Measurements from ENCODE around the gene CACNG1.
"Not testable (repeated sequence)": the region's sequence is repeated elsewhere in the genome, so short reads cannot be mapped to it uniquely, and the experiment has no call there.

Gene CACNG1

DNA sequence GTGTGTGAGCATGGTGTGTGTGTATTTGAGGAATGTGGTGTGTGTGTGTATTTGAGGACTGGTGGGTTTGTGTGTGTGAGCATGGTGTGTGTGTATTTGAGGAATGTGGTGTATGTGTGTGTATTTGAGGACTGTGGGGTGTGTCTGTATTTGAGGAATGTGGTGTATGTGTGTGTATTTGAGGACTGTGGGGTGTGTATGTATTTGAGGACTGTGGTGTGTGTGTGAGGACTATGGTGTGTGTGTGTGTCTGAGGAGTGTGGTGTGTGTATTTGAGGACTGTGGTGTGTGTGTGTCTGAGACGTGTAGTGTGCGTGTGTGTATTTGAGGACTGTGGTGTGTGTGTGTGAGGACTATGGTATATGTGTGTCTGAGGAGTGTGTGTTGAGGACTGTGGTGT lies 18.0 kb upstream of the CACNG1 start:
- no peak for DNase-seq

DNA sequence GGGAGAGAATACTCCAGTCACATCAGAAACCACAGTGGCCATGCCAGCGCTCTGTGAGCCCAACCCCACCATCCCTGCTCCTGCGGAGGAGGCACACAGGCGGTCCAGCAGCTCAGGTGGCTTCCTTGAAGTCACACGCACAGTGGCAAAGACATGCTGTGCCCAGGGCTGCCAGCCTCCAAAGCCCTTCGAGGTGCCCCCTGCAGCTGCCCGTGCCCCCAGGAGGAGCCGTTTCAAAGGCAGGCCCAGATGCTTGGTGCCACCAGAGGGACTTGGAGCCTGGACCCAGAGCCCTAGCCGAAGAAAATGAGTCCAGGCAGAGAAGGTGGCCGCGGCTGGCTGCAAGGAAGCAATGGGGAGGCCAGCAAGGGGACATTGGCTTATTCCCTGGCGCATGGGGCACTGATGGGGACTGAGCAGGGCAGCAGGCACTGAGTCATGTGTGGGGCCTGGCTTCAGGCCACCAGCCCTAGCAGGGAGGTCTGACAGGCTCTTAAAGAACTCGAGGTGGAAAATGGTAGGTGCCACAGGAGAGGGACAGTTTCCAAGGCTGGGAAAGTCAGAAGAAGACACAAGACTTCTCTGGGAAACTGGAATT lies 17.2 kb upstream of the CACNG1 start:
- DNase-seq = no peak

DNA sequence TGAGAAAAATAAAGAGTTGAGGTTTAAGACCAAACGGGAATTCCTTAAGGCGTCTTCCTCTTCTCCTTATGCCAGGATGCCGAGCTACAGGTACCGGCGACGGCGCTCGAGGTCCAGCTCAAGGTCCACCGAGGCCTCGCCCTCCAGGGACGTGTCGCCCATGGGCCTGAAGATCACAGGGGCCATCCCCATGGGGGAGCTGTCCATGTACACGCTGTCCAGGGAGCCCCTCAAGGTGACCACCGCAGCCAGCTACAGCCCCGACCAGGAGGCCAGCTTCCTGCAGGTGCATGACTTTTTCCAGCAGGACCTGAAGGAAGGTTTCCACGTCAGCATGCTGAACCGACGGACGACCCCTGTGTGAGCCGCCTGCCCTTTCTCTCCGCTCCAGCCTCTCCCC lies 13.7 kb upstream of the CACNG1 start:
- DNase-seq = no peak

DNA sequence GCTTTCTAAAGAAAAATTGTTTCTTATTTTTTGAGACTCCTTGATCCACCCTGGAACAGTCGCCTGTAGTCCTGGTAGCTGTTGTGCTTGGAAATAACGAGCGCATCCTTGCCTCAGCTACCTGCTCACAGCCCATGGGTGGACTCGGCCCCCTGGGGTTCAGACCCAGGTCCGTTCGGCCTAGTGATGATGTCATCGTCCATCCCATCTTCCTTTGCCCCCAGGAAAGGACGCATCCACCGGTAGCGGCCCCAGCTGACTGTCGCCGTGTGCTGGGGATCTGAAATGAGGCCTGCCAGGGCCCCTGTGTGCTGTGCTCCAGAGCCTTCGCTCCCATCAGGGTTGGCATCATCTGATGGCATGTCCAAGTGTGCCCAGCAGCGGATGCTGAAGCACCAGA lies 12.0 kb upstream of the CACNG1 start:
- no peak for DNase-seq

DNA sequence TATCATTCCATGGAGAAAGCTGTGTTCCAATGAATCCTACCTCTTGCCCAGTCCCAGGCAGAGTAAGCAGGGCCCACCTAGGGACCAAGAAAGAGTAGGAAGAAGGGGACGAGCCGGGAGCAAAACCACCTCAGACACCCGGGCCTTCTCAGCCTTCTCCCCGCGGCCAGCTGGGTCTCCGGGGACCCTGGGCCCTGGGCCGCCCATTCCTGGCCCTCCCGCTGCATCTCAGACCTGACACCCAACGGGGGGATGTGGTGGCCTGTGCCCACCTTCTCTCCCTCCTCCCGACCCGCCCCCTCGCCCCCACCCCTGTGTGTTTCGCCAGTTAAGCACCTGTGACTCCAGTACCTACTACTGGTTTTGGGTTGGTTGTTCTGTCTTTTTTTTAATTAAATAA lies 11.4 kb upstream of the CACNG1 start:
- DNase-seq = no peak

DNA sequence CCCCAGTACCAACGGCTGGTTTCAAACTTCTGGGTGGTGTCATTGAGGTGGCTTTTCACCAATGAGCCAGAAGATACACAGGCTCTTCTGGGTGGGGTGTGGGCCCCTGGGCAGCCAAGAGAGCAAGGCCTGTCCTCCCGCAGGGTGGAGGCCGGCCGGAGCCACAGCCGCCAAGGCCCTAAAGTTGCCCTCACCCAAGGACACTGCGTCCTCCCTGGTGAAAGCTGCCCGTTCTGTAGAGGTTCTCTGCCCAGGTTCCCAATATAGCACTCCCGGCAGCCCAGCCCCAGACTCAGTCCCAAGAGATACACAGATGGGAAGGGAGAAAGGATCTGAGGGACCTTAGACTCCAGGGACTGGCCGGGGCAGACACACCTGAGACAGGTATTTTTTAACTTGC lies 10.7 kb upstream of the CACNG1 start:
- DNase-seq = no peak

DNA sequence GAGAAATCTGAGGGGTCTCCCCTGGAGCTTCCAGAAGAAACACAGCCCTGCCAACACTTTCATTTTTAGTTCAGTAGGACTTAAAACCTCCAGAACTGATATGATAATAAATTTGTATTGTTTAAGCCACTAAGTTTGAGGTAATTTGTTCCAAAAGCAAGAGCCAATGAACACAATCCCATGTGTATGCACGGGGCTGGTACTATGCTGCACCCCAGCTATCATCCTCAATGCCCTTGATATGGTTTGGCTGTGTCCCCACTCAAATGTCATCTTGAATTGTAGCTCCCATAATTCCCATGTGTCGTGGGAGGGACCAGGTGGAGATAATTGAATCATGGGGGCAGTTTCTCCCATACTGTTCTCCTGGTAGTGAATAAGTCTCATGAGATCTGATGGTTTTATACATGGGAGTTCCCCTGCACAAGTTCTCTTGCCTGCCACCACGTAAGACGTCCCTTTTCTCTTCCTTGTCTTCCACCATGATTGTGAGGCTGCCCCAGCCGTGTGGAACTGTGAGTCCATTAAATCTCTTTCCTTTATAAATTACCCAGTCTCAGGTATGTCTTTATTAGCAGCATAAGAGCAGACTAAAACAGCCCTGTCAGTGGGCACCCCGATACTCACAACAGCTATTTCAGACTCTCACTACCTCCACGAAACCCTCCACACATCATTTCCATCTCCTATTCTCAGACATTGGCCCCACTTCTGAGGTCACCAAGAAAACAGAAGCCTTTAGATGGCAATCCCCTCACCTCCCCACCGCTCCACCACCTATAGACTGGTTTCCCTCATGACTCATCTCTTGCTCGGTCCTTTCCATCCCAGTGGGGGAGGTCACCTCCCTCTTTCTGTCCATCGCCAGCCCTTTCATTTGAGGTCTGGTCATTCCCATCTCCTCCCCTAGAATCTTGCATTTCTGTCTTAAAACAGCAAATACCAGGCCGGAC lies 8.9 kb upstream of the CACNG1 start:
- no peak for DNase-seq

DNA sequence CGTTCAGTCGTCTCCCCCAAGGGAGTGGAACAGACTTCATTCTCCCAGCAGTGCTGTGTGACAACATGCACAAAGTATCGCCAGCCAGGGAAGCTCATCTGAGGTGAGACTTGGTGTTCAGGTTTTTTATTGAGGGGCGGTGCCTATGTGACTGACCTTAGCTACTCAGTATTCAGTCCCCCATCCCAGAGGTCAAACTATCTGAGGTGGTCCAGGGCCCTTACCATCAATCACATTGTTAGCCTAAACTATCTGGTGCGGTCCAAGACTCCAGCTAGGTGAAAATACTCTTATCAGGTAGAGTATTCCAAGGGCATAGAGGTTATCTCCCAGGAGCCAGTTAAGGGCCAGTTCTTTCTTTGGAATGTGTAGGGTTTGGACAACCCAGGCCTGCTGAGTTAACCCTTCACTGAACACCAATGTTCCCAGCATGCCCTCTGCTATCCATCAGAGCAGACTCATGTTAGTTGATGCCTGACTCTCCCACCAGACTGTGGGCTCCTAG lies 5.4 kb upstream of the CACNG1 start:
- DNase-seq = no peak

DNA sequence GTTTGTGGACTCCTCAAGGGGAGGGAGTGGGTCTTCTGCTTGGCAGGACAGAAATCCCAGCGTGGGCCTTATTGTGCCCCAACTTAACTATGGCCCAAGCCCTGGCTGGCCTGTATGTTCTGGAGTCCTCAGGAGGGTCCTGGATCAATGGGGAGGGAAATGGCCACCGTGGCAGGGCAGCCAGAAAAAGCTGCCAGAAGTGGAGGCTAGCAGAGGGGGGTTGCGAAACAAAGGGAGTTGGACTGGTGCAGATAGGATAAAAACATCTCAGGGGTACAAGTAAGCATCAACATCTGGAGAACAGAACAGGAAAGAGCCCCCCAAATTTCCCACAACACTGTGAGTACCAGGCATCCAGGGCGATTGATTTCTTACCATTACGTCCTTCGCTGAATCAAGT lies 3.7 kb upstream of the CACNG1 start:
- no peak for DNase-seq

DNA sequence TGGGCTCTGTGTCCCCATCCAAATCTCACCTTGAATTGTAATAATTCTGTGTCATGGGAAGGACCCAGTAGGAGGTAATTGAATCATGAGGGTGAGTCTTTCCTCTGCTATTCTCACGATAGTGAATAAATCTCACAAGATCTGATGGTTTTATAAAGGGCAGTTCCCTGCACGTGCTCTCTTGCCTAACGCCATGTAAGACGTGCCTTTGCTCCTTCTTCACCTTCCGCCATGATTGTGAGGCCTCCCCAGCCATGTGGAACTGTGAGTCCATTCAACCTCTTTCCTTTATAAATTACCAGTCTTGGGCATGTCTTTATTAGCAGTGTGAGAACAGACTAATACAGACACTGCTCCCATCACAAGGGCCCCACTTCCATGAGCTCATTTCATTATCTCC lies 3.2 kb upstream of the CACNG1 start:
- not testable (repeated sequence) for DNase-seq

DNA sequence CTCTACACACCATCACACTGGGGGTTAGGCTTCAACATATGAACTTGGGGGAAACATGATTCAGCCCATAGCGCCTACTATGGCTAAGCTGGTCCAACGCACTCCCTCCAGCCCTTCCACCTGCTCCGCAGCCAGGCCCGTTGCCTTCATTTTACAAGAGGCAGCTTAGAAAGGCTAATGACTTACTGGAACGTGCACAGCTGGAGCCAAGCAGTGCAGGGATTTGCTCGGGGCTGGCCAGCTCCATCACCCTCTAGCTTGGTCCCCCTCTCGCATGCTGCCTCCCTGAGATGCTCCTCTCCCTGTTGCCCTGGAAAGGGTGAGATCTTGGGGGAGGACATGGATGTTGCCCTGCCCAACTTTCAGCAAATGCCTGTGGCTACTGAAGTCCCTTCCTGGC lies 2.8 kb upstream of the CACNG1 start:
- DNase-seq = no peak

DNA sequence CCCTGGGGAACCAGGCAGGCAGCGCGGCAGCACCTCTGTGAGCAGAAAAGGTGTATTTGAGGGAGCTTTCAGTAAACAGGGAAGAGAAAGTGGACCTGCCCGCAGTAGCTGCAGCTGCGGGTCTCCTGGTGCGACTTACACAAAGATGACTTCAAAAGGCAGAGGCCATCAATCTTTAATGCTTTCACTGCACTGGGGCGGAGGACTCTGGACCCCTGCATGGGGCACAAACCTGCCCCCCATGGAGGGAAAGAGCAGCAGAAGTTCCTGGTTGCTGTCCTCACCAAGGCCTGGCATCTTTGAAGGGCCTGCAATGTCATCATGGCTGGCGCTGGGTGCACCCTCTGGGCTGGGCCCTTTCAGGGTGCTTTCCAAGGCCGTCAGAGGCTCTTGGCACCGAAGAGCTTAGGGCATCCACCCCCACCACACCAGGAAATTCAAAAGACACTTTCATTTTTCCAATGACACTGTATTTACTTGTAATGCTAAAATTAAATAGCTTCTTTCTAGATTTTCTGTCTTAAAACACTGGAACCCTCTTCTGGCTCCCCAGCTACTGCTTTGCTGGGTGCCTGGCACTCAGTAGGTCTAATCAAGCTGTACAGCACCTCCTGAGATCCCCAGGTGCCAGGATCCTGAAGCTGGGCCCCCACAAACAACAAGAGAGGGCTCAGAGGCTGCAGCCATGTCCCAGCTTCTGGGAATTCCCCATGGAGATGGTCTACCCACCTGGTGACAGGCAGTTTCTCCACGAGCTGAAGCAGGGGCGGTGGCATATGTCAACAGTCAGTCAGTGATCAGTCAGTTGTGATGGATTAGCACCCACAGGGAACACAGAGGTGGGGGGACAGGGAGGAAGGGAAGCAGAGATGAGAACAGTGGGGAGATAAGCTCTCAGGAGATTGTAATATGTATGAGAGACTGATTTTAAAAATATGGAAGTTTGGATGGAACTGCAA lies 2.1 kb upstream of the CACNG1 start:
- DNase-seq = no peak

DNA sequence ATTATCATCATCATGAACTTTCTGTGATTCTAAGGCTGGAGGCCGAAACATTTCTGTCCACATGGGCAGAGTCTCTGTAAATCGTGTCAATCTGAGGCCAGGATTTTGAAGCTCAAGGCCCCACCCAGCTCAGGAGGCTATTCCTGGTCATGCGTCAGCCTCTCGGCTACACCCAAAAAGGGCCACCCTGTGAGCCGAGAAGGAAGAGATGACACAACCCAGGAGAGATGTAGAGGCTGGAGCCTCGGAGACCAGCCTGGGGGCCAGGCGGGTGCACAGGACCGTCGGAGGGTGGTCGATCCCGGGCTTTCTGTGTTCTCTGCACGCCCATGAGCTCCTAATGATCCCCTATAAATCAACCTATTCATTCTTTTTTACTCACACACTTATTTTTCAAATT lies 1.1 kb upstream of the CACNG1 start:
- DNase-seq = no peak

DNA sequence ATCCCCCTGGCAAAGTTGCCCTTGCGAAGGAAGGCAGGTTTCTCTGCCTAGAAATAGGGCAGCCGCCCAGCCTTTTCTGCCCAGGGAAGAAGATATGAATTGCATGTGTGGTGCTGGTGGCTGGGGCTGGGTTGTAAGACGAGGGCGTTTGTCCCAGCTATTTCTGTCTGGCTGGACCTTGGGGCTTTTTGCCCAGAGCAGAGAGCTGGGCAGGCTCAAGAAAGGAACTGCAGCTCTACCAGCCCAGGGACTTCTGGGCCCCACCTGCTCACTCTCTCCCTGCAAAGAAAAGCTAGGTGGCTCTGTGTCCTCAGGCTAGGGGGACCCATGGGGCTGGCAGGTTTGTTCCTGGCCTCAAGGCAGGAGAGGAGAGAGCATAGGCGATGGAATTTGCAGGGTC lies 586 bp downstream of the CACNG1 start:
- no peak for DNase-seq

DNA sequence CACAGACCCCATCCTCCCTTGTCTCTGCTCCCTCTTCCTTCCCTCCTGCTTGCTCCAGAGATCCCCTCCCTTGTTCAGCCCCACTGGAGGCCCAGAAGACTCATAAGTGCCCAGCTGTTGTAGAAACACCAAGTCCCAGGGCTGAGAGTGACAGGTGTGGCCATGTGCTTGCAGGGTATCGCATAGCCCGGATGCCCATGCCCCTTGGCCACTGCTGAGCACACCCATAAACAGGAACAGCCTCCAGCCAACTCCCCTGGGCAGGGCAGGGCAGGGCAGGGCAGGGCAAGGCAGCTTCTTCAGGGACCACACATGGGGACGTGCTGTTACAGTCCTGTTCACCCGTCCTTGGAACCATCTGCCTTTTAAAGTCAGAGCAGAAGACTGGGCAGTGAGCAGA lies 2.0 kb downstream of the CACNG1 start:
- DNase-seq = no peak

DNA sequence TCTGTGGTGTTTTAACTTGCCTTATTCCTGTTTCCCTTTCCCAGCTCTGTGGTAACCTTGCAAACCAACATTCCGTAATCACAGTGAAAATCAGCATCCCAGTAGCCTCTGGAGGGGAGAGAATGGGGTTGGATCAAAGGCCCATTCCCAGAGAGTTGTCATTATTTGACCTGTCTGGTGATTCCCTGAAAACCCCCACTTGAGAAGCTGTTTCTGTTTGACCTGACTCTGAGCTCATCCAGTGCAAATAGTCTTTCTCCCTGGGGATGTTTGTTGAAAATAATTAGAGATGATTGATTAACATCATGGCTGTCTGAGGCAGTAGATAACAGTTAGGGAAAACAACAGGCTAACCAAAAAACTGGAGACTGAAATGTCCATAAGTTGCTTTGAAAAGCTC lies 3.0 kb downstream of the CACNG1 start:
- DNase-seq = no peak

DNA sequence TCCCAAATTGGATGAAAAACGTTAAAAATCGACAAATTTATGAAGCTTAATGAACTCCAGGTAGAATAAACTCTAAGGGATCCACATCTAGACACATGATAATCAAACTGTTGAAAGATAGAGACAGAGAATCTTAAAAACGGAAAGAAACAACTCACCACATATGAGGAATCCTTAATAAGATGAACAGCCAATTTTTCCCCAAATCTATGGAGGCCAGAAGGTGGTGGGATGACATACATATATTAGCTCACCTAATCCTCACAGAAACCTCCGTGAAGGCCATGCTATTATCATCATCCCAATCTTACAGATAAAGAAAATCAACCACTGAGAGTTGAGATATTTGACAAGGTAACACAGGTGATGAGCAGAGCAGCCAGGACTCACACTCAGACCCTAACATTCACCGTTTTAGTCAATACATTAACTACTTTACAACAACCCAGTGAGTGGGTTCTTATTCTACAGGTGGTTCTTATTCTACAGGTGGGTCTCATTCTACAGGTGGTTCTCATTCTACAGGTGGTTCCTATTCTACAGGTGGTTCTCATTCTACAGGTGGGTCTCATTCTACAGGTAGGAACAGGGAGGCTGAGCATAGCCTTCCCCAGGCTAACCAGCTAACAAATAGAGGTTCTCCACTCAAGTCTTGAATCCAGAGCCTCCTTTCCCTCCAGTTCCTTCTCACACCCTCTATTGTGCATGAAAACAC lies 4.8 kb downstream of the CACNG1 start:
- DNase-seq = no peak

DNA sequence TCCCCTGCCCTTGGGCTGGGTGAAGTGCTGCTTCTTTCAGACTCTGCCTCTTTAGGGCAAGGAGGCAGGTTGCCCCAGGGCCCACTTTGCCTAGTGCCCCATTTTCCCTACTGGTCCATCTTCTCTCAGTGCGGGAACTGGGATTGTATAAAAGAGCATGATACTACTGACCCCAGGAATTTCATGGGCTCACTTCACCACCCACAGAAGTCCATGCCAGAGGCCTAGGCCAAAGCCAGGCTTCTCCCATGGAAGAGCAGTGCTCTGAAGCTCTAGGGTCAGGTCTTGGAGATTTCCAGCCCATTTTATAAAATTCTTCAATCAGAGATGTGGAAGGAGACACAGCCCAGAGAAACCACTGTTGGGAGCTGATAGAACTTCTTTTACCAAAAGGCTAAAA lies 5.7 kb downstream of the CACNG1 start:
- DNase-seq = no peak

DNA sequence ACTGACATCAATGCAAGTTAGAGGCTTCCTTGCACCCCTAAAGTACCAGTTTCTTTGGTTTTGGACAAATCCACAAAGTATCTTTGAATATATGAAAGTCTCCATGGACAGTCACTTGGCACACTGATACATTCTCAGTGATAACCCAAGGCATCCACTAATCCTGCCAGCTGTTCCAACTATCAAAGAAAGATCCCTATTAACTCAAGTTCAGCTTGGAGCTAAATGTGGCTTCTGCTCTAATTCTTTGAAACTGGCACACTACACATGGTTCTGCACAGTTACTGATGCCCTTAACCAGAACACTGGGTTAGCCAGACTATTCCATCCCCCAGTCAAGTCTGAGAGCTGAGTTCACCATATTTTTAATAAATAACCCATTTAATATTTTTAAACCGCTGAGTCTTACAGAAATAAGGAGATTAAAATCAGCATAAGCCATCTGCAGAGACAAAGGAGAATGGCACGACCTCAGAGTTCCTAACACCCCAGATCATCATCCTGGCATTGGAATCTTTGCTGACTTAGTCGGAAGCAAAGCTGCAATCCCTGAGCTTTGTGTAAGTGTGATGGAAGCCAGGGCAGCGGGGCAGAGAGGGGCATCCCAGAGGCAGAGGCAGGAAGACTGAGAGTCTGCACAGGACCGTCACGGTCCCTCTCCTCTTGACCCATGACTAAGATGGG lies 6.3 kb downstream of the CACNG1 start:
- no peak for DNase-seq

DNA sequence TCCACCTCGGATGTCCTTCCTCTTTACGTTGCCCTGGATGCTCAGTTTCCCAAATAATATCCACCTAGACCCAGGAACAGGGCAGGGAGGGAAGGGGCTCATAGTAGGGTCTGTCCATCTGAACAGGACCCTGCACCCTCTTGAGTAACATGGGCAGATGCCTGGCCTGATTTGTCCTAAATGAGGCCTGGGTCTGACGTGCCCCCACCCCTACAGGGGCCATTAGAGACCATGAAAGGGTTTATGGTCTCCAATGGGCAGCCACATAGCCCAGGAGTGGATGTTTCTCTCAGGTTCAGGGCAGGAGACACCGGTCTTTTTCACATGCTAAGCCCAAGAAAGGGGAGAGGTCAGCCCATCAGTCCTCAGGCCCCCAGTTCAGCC lies 6.8 kb downstream of the CACNG1 start:
- DNase-seq = no peak

DNA sequence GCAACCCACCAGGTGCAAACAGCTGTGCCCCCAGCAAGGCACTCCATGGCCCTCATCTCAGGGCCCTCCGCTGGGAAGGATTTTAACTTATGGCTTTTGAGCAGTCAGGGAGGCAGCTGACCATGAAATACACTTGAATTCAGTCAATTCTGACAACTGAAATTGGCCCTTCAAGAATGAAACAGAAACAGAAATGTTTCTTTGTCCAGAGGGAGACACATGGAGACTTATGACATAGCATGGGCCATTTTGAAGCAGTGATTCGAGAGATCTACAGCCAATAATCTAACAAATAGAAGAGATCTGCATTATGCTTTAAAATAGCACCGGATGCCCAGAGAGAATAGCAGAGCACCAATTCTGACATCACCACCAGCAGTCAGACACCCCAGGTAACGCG lies 7.5 kb downstream of the CACNG1 start:
- DNase-seq = no peak
